ENCODE results near the gene TPP1.

DNA sequence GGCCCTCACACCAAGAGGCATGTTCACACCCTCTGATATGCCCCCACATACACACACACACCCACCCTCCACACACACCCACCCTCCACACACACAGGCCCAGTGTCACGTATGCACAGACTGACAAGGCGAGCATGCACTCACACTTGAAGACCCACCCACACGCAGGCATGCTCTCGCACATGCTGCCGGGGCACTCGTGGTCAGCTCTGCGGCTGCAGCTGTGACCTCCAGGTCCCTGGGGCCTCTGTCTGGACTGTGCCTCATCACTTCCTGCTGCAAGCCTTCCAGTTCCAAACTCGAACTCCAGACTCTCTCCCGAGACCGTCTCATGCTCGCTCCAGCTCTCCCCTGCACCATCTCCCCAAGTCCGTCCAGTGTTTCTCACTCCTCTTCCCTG is 26.8 kb upstream of the TPP1 start:
- TF ChIP-seq ZNF253 (CRISPR knock-in tag; conservative IDR thresholded peaks at IDR 0.05), result no peak
- TF ChIP-seq ATF3 (IDR thresholded peaks at IDR 0.05), result no peak
- no peak for TF ChIP-seq ATF3 (CRISPR knock-in tag; conservative IDR thresholded peaks at IDR 0.05)
- no peak; the same call in 1 of the 2 replicates for TF ChIP-seq L3MBTL2 (IDR thresholded peaks at IDR 0.05)
- no peak for TF ChIP-seq MEIS2 (IDR thresholded peaks at IDR 0.05; ENCODE audit: partially characterized antibody)
- TF ChIP-seq XRCC3 (IDR thresholded peaks at IDR 0.05), result no peak
- TF ChIP-seq RBM15 (IDR thresholded peaks at IDR 0.05; ENCODE audit: insufficient read depth, low read length), result no peak
- no peak for TF ChIP-seq EHMT2 (IDR thresholded peaks at IDR 0.05)
- no peak for TF ChIP-seq MYNN (IDR thresholded peaks at IDR 0.05)
- no peak for TF ChIP-seq MYNN (CRISPR knock-in tag; IDR thresholded peaks at IDR 0.05)
- no peak for TF ChIP-seq RBM34 (IDR thresholded peaks at IDR 0.05; ENCODE audit: borderline replicate concordance, insufficient read depth, low read length)
- TF ChIP-seq FOXA1 (IDR thresholded peaks at IDR 0.05; ENCODE audit: borderline replicate concordance), result no peak

Data from K562 (cell line).